SK-N-SH (cell line): ENCODE data around the gene MCCC2.

Source experiments
- EZH2phosphoT487 ChIP-seq: fragments of 200-600 bp; sonication (generic); IDR thresholded peaks from 2 replicates; pipeline ENCODE4 v1.6.1; 2017; ENCODE audit warnings: low read depth, mixed run types, mild to moderate bottlenecking, antibody characterized with exemption, moderate library complexity, borderline replicate concordance
- GATA2 ChIP-seq: sonication (generic); formaldehyde crosslinking; IDR thresholded peaks from 2 replicates; pipeline ENCODE4 v1.5.0; 2020; ENCODE audit warnings: mild to moderate bottlenecking, missing genetic modification reagents
- MAX ChIP-seq: IDR thresholded peaks from 2 replicates; pipeline ENCODE4 v1.4.0; 2012; ENCODE audit warnings: low read depth
- NRF1 ChIP-seq: IDR thresholded peaks from 2 replicates; pipeline ENCODE4 v1.6.1; 2012; ENCODE audit warnings: low read depth, mild to moderate bottlenecking, low read length
- POLR2AphosphoS5 ChIP-seq: IDR thresholded peaks from 2 replicates; pipeline ENCODE4 v1.6.1; 2012; ENCODE audit warnings: low read depth, low read length
- RFX5 ChIP-seq: IDR thresholded peaks from 2 replicates; pipeline ENCODE4 v1.6.1; 2012; ENCODE audit warnings: mild to moderate bottlenecking, improper control_type of control experiment, low read length
- SIN3A ChIP-seq: IDR thresholded peaks from 2 replicates; pipeline ENCODE4 v1.6.1; 2012; ENCODE audit warnings: low read depth, mild to moderate bottlenecking, low read length, moderate library complexity, borderline replicate concordance
- TCF12 ChIP-seq: IDR thresholded peaks from 2 replicates; pipeline ENCODE4 v1.4.0; 2012
- TEAD4 ChIP-seq: IDR thresholded peaks from 2 replicates; pipeline ENCODE4 v1.4.0; 2012; ENCODE audit warnings: mild to moderate bottlenecking, borderline replicate concordance; ENCODE audit not compliant: insufficient read depth
- YY1 ChIP-seq: IDR thresholded peaks from 2 replicates; pipeline ENCODE4 v1.4.0; 2012; ENCODE audit warnings: low read depth, mild to moderate bottlenecking
- TF ChIP-seq, protein P1 (sequence below): fragments of 200-600 bp; sonication (generic); IDR thresholded peaks from 2 replicates; pipeline ENCODE4 v1.6.1; 2017; ENCODE audit warnings: antibody characterized with exemption, mild to moderate bottlenecking, moderate library complexity

- TF ChIP-seq MAX (no peak), TCF12 (no peak), POLR2AphosphoS5 (no peak), RFX5 (no peak), GATA2 (CRISPR knock-in tag) (no peak), EZH2phosphoT487 (no peak), SIN3A (no peak), YY1 (no peak), TEAD4 (no peak), NRF1 (no peak)
- TF ChIP-seq, protein P1, sequence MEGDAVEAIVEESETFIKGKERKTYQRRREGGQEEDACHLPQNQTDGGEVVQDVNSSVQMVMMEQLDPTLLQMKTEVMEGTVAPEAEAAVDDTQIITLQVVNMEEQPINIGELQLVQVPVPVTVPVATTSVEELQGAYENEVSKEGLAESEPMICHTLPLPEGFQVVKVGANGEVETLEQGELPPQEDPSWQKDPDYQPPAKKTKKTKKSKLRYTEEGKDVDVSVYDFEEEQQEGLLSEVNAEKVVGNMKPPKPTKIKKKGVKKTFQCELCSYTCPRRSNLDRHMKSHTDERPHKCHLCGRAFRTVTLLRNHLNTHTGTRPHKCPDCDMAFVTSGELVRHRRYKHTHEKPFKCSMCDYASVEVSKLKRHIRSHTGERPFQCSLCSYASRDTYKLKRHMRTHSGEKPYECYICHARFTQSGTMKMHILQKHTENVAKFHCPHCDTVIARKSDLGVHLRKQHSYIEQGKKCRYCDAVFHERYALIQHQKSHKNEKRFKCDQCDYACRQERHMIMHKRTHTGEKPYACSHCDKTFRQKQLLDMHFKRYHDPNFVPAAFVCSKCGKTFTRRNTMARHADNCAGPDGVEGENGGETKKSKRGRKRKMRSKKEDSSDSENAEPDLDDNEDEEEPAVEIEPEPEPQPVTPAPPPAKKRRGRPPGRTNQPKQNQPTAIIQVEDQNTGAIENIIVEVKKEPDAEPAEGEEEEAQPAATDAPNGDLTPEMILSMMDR: no peak
Measured at GRCh38 chr5:71631070-71631469, 43.9 kb downstream of the MCCC2 start.
